ENCODE data around the gene KCTD13. TPM values are rescaled to one million over a fixed set of nuclear protein-coding genes. Genes with fewer than 3 reads are reported as not detected.

The KCTD13 gene
- total RNA-seq, 2 donors from 2014 or later: 29.2 to 37.1 TPM

GRCh38 chr16:29904947-29905346 lies 21.1 kb downstream of the KCTD13 start:
- Histone ChIP-seq H3K4me1 (ENCODE audit: control insufficient read depth in 1 of 2, low read depth in 2 of 2) (peaks cover 0 to 7% of the 10 kb centered on the region in 2 donors), H3K4me3 (no peak overlapping the region), H3K9me3 (no peaks in the 10 kb centered on the region), H3K27me3 (replicated peaks; ENCODE audit: insufficient read depth) (no peaks in the 10 kb centered on the region), H3K36me3 (peaks cover 3% of the 10 kb centered on the region), H3K27ac (no peak overlapping the region)
- DNase-seq (ENCODE audit: low spot score) (no peak), ATAC-seq (ENCODE audit: insufficient number of reproducible peaks, low FRiP score, low read depth) (no peak)
- TF ChIP-seq CTCF (IDR thresholded peaks at IDR 0.05): no peak

- Histone ChIP-seq H3K27me3 (replicated peaks; ENCODE audit: insufficient read depth) (peaks cover 5% of the 10 kb centered on the region), H3K36me3 (peaks cover 3% of the 10 kb centered on the region), H3K27ac (no peak overlapping the region), H3K4me1 (ENCODE audit: control insufficient read depth in 1 of 2, low read depth in 2 of 2) (peaks cover 5 to 11% of the 10 kb centered on the region in 2 donors), H3K9me3 (no peaks in the 10 kb centered on the region), H3K4me3 (no peak overlapping the region)
- ATAC-seq (ENCODE audit: insufficient number of reproducible peaks, low FRiP score, low read depth) (no peak), DNase-seq (ENCODE audit: low spot score) (no peak)
- TF ChIP-seq CTCF (IDR thresholded peaks at IDR 0.05): no peak
Observed at GRCh38 chr16:29903590-29903989, 22.4 kb downstream of the KCTD13 start.

- DNase-seq (ENCODE audit: low spot score) (no peak), ATAC-seq (ENCODE audit: insufficient number of reproducible peaks, low FRiP score, low read depth) (no peak)
- H3K36me3 ChIP-seq: no peaks in the 10 kb centered on the region
- peaks cover 11% of the 10 kb centered on the region for H3K27me3 ChIP-seq (replicated peaks; ENCODE audit: insufficient read depth)
- peaks cover 5 to 11% of the 10 kb centered on the region in 2 donors for H3K4me1 ChIP-seq (ENCODE audit: control insufficient read depth in 1 of 2, low read depth in 2 of 2)
- TF ChIP-seq CTCF (IDR thresholded peaks at IDR 0.05): no peak
- H3K27ac ChIP-seq: no peak overlapping the region
- H3K4me3 ChIP-seq: no peak overlapping the region
- H3K9me3 ChIP-seq: no peaks in the 10 kb centered on the region
Observed at GRCh38 chr16:29901607-29901945, 24.4 kb downstream of the KCTD13 start.

- Histone ChIP-seq H3K27ac (no peak overlapping the region), H3K9me3 (no peaks in the 10 kb centered on the region), H3K27me3 (replicated peaks; ENCODE audit: insufficient read depth) (peaks cover 11% of the 10 kb centered on the region), H3K4me3 (peak overlapping the region; percentile 71), H3K4me1 (ENCODE audit: control insufficient read depth in 1 of 2, low read depth in 2 of 2) (peaks cover 5 to 11% of the 10 kb centered on the region in 2 donors), H3K36me3 (no peaks in the 10 kb centered on the region)
- TF ChIP-seq CTCF (IDR thresholded peaks at IDR 0.05): no peak
- ATAC-seq (ENCODE audit: insufficient number of reproducible peaks, low FRiP score, low read depth) (no peak), DNase-seq (ENCODE audit: low spot score) (no peak)
Observed at GRCh38 chr16:29900888-29901606, 25.0 kb downstream of the KCTD13 start.

GRCh38 chr16:29900102-29900887 lies 25.7 kb downstream of the KCTD13 start, which contains the start of gene ASPHD1:
ASPHD1 (plus strand) TSS chr16:29900488; CDS start chr16:29900972, 484 bp downstream.
- Histone ChIP-seq H3K4me3 (peak within 1 kb of the TSS; percentile 71), H3K9me3 (no peaks in the 10 kb centered on the region), H3K36me3 (no peaks in the 10 kb centered on the region), H3K4me1 (ENCODE audit: control insufficient read depth in 1 of 2, low read depth in 2 of 2) (peaks cover 5 to 11% of the 10 kb centered on the region in 2 donors), H3K27ac (no peak within 1 kb of the TSS), H3K27me3 (replicated peaks; ENCODE audit: insufficient read depth) (peaks cover 11% of the 10 kb centered on the region)
- ATAC-seq (ENCODE audit: insufficient number of reproducible peaks, low FRiP score, low read depth) (no peak), DNase-seq (ENCODE audit: low spot score) (peak; percentile 36)
- no peak for TF ChIP-seq CTCF (IDR thresholded peaks at IDR 0.05)

Data from thoracic aorta (tissue), 2 donors.